T-helper 1 cell treated with Interleukin-12 subunit alpha and Interleukin-12 subunit beta and Interleukin-4 antibody, amounts not matched to agents 30 μg/mL and 1 μg/mL, for 36 hours (primary cell): ENCODE measurements around the gene SMARCD3.

ENCODE experiments used
- H3K27ac Mint-ChIP-seq: one replicate; pipeline ENCODE4 v1.8.0; 2021; ENCODE audit warnings: mild to moderate bottlenecking, mixed read lengths
- H3K27me3 Mint-ChIP-seq: one replicate; pipeline ENCODE4 v1.8.0; 2021; ENCODE audit warnings: low read depth, mixed read lengths
- H3K36me3 Mint-ChIP-seq: one replicate; pipeline ENCODE4 v1.8.0; 2021; ENCODE audit warnings: low read depth, mixed read lengths
- H3K4me1 Mint-ChIP-seq: one replicate; pipeline ENCODE4 v1.8.0; 2021; ENCODE audit warnings: low read depth, mixed read lengths
- H3K4me3 Mint-ChIP-seq: one replicate; pipeline ENCODE4 v1.8.0; 2021; ENCODE audit warnings: mild to moderate bottlenecking, moderate library complexity, mixed read lengths
- H3K9me3 Mint-ChIP-seq: one replicate; pipeline ENCODE4 v1.8.0; 2021; ENCODE audit warnings: mixed read lengths

Gene SMARCD3

DNA sequence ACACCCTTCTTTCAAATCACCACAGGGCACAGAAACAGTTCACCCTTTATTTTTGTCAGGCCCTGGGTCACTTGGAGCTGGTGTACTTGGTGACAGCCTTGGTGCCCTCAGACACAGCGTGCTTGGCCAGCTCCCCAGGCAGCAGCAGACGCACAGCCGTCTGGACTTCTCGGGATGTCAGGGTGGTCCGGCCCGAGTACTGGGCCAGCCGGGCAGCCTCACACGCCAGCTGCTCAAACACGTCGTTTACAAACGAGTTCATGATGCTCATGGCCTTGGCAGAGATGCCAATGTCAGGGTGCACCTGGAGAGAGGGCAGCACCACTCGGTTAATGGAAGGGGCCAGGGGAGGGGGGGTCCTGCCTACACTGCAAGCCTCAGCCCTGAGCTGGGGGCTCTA is 40.7 kb downstream of the SMARCD3 start:
- H3K4me1 Mint-ChIP-seq, result peaks cover 20% of the 10 kb centered on the region
- no peaks in the 10 kb centered on the region for H3K9me3 Mint-ChIP-seq
- H3K27me3 Mint-ChIP-seq, result peaks cover 9% of the 10 kb centered on the region
- peaks cover 3% of the 10 kb centered on the region for H3K36me3 Mint-ChIP-seq
- peak overlapping the region; percentile 44 for H3K27ac Mint-ChIP-seq
- H3K4me3 Mint-ChIP-seq, result no peak overlapping the region

DNA sequence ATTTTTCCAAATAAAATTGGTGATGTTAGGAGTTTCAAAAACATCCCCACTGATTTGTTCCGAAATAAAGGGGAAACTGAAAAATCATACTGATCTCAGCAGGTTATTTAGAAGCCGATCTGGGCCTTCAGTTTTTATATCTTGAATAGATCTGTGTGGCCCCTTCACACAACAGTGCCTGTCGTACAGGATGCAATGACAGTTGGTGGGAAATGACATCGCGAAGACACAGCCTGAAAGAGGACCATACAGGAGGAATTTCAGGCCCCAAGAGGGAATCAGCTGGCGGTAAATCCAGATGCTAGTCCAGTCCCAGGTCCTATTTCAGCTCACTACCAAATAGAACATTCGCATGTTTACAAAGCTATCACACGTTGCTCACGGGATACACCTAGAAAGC is 41.2 kb downstream of the SMARCD3 start:
- peak overlapping the region; percentile 16 for H3K4me3 Mint-ChIP-seq
- peaks cover 3% of the 10 kb centered on the region for H3K36me3 Mint-ChIP-seq

DNA sequence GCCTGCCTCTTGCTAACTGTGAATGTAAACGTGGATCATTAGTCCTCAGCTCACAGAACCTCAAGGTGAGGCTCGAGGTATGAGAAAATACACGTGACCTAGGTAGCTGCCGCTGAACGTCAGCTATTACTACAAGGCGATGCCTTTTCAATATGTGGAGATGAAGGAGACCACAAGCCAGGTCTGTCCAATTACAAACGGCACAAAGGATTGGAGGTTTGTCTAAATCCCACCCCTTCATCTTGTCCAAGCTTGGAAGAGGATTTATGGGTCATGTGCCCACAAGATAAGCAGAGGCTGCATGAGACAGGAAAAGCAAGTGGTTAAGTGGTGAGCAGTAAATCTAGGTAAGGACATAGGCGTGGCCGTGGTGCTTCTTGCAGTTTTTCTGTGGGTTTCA is 41.6 kb downstream of the SMARCD3 start:
- Mint-ChIP-seq H3K9me3 (no peaks in the 10 kb centered on the region), H3K4me1 (peaks cover 20% of the 10 kb centered on the region), H3K4me3 (peak overlapping the region; percentile 16), H3K36me3 (peaks cover 1% of the 10 kb centered on the region), H3K27me3 (peaks cover 9% of the 10 kb centered on the region), H3K27ac (peak overlapping the region; percentile 52)

More for the DNA sequence above, 41.2 kb downstream of the SMARCD3 start:
- peaks cover 20% of the 10 kb centered on the region for H3K4me1 Mint-ChIP-seq
- H3K27ac Mint-ChIP-seq, result peak overlapping the region; percentile 44
- H3K27me3 Mint-ChIP-seq, result peaks cover 9% of the 10 kb centered on the region
- no peaks in the 10 kb centered on the region for H3K9me3 Mint-ChIP-seq

DNA sequence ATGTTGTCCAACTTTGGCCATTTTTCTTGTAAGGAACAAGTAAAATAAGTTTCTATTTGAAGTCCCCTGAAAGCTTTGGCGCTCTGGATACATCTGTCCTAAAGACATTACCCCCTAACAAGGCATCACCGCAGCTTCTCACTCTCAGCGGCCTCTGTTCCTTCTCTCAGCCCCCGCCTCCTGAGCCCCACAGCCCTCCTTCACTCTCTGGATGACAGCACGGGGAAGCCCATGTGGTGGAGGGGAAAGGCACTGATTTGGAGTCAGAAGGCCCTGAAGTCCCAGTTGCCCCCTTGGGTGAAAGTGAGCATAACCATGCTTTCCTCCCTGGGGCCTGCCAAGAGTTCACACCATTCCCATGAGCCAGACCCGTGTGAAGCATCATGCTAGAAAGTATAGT is 42.8 kb downstream of the SMARCD3 start:
- H3K27ac Mint-ChIP-seq, result no peak overlapping the region
- H3K27me3 Mint-ChIP-seq, result peaks cover 9% of the 10 kb centered on the region
- peaks cover 20% of the 10 kb centered on the region for H3K4me1 Mint-ChIP-seq
- H3K9me3 Mint-ChIP-seq, result no peaks in the 10 kb centered on the region
- no peaks in the 10 kb centered on the region for H3K36me3 Mint-ChIP-seq
- H3K4me3 Mint-ChIP-seq, result no peak overlapping the region

DNA sequence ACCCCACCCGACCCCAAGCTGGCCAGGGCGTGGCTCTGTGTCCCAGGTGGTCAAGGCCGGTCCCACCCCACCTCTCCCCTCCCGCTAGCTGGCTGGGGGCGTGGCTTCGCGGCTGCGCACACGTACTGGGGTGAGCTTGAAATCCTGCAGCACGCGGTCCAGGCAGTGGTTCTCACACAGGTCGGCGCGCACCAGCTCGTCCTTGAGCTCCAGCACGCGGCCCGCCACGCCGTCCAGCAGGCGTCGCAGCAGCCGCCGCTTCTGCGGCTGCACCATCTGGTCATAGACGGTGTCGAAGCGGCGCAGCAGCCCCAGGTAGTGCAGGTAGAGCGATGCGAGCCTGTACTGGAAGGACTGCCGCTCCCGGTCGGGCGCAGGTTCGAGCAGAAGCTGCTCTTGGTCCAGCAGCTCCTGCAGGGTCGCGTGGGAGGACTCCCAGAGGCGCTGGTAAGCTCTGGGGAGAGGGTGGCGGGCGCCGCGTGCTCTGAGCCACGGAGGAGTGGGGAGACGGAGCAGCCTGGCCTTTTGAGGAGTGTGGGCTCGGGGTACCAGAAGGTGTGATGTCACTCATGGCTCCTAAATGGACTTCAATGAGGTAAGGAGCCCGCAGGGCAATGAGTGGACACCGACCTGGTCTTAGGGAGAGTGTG is 44.0 kb downstream of the SMARCD3 start:
- Mint-ChIP-seq H3K9me3 (no peaks in the 10 kb centered on the region), H3K36me3 (no peaks in the 10 kb centered on the region), H3K4me3 (no peak overlapping the region), H3K4me1 (peaks cover 20% of the 10 kb centered on the region), H3K27ac (no peak overlapping the region), H3K27me3 (peaks cover 9% of the 10 kb centered on the region)

GRCh38 chr7:151202836-151203235 is 45.7 kb downstream of the SMARCD3 start:
- peaks cover 9% of the 10 kb centered on the region for H3K27me3 Mint-ChIP-seq
- H3K9me3 Mint-ChIP-seq, result no peaks in the 10 kb centered on the region
- no peaks in the 10 kb centered on the region for H3K36me3 Mint-ChIP-seq
- no peak overlapping the region for H3K27ac Mint-ChIP-seq
- H3K4me1 Mint-ChIP-seq, result peaks cover 17% of the 10 kb centered on the region
- H3K4me3 Mint-ChIP-seq, result no peak overlapping the region

DNA sequence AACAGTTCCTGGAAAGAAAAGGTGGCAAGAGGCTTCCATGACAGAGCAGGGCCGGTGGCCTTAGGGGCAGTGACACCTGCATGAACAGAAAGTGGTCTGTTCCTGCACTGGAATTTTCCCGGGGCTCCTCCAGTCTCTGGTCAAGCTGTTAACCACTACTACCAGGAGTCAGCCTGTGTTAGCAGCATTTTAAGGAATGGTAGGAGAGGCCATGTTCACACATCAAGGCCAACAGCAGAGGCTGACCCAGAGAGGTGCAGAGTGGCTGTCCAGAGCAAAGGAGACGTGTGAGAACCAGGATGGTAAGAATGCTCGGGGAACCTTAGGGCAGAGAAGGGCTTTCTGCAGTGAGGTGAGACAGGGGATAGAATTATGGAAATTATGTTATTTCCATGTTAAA is 46.7 kb downstream of the SMARCD3 start:
- no peaks in the 10 kb centered on the region for H3K9me3 Mint-ChIP-seq
- no peak overlapping the region for H3K4me3 Mint-ChIP-seq
- H3K4me1 Mint-ChIP-seq, result peaks cover 6% of the 10 kb centered on the region
- no peaks in the 10 kb centered on the region for H3K36me3 Mint-ChIP-seq
- H3K27me3 Mint-ChIP-seq, result peaks cover 9% of the 10 kb centered on the region
- no peak overlapping the region for H3K27ac Mint-ChIP-seq

- H3K36me3 Mint-ChIP-seq, result no peaks in the 10 kb centered on the region
- no peak overlapping the region for H3K27ac Mint-ChIP-seq
- H3K9me3 Mint-ChIP-seq, result no peaks in the 10 kb centered on the region
- no peak overlapping the region for H3K4me3 Mint-ChIP-seq
- H3K27me3 Mint-ChIP-seq, result peaks cover 9% of the 10 kb centered on the region
- peaks cover 3% of the 10 kb centered on the region for H3K4me1 Mint-ChIP-seq
Measured at GRCh38 chr7:151201344-151201743, 47.1 kb downstream of the SMARCD3 start.

- Mint-ChIP-seq H3K27ac (no peak overlapping the region), H3K4me1 (peaks cover under 1% of the 10 kb centered on the region), H3K36me3 (no peaks in the 10 kb centered on the region), H3K27me3 (peaks cover 10% of the 10 kb centered on the region), H3K4me3 (no peak overlapping the region), H3K9me3 (no peaks in the 10 kb centered on the region)
Measured at GRCh38 chr7:151198945-151199848, 49.3 kb downstream of the SMARCD3 start.

GRCh38 chr7:151197932-151198331 is 50.6 kb downstream of the SMARCD3 start:
- Mint-ChIP-seq H3K4me3 (no peak overlapping the region), H3K27ac (no peak overlapping the region), H3K4me1 (peaks cover 2% of the 10 kb centered on the region), H3K9me3 (no peaks in the 10 kb centered on the region), H3K36me3 (no peaks in the 10 kb centered on the region), H3K27me3 (peaks cover 11% of the 10 kb centered on the region)

- no peak overlapping the region for H3K27ac Mint-ChIP-seq
- H3K27me3 Mint-ChIP-seq, result peaks cover 11% of the 10 kb centered on the region
- H3K4me1 Mint-ChIP-seq, result peaks cover 2% of the 10 kb centered on the region
- H3K4me3 Mint-ChIP-seq, result no peak overlapping the region
- H3K36me3 Mint-ChIP-seq, result no peaks in the 10 kb centered on the region
- no peaks in the 10 kb centered on the region for H3K9me3 Mint-ChIP-seq
Measured at GRCh38 chr7:151195616-151196450, 52.7 kb downstream of the SMARCD3 start.

DNA sequence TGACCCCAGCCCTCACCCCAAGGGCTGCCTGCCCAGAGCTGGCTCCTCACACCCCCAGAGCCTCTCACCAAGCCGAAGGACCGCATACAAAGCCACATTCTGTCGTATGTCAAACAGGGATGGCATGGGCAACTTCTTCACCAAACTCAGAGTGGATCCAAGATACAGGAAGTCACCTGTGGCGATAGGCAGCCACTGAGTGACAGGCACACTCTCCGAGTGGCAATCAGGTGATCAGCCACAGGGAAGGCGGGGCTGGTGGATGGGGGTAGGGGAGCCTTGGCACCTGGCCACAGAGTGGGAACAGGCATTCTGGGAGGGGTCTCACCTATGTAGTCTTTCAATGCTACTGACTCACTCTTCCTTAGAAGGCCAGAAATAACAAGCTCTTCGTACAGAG is 54.3 kb downstream of the SMARCD3 start:
- no peak overlapping the region for H3K4me3 Mint-ChIP-seq
- H3K4me1 Mint-ChIP-seq, result peaks cover 2% of the 10 kb centered on the region
- peaks cover 11% of the 10 kb centered on the region for H3K27me3 Mint-ChIP-seq
- no peaks in the 10 kb centered on the region for H3K36me3 Mint-ChIP-seq
- H3K9me3 Mint-ChIP-seq, result no peaks in the 10 kb centered on the region
- no peak overlapping the region for H3K27ac Mint-ChIP-seq

DNA sequence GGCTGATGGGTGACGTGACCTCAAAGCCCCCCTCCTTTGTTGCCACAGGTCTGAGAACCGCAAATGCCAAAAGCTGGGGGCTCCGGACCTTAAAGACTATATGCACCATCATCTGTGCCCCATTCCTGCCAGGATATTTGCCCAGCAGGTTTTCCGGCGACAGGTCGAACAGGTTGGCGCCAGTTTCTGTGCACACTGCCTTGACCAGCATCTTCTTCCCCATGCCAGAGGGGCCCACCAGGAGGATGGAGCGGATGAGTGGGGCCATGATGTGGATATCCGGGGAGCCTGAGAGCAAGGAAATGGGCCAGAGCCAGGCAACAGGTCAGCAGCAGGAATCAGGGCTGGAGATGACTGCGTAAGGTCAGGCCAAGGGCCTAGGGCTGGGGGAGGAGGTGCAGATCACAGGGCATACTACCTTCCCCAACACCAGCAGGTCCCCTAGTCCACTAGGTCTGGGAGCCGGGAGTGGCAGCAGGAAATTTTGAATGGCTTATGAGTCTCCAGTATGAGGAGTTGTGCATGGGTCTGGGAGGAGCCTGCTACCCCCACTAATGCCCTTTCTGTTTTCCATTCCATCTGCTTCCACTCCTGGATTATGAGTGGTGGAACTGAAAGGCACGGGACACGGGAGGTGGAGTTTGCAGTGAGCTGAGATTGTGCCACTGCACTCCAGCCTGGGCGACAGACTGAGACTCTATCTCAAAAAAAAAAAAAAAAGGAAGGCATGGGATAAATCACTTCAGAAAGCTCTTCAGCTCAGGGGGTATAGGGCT is 55.1 kb downstream of the SMARCD3 start:
- Mint-ChIP-seq H3K4me1 (peaks cover 2% of the 10 kb centered on the region), H3K9me3 (no peaks in the 10 kb centered on the region), H3K27me3 (peaks cover 11% of the 10 kb centered on the region), H3K27ac (no peak overlapping the region), H3K36me3 (no peaks in the 10 kb centered on the region), H3K4me3 (no peak overlapping the region)

- Mint-ChIP-seq H3K4me1 (peaks cover 2% of the 10 kb centered on the region), H3K9me3 (no peaks in the 10 kb centered on the region), H3K27ac (no peak overlapping the region), H3K27me3 (peaks cover 11% of the 10 kb centered on the region), H3K36me3 (no peaks in the 10 kb centered on the region), H3K4me3 (no peak overlapping the region)
Measured at GRCh38 chr7:151192002-151192539, 56.4 kb downstream of the SMARCD3 start.
